Astrocyte of the cerebellum (primary cell): Measurements from ENCODE around the gene GPR61.

Experiments used
- DNase-seq: peaks from one replicate; pipeline ENCODE4 v3.0.0-alpha.2; 2011; ENCODE audit warnings: low read depth
- H3K4me3 ChIP-seq: 2 replicates; pipeline ENCODE4 v1.5.1; 2011; ENCODE audit warnings: mild to moderate bottlenecking, low read depth, low read length, moderate library complexity
- CTCF ChIP-seq: IDR thresholded peaks from 2 replicates; pipeline ENCODE4 v1.5.1; 2012; ENCODE audit warnings: low read length, low read depth, moderate library complexity, mild to moderate bottlenecking; ENCODE audit errors: missing control alignments
- in situ Hi-C: cut with HindIII; loops from 2 replicates; pipeline ENCODE4 v1.10.0; 2017; ENCODE audit warnings: low sequenced_read_pairs

Gene GPR61

GRCh38 chr1:109517337-109517736 lies 22.3 kb upstream of the GPR61 start:
- no peak overlapping the region for H3K4me3 ChIP-seq
- DNase-seq: no peak
- no peak for TF ChIP-seq CTCF
- in situ Hi-C loops: no loop called here

- no peak overlapping the region for H3K4me3 ChIP-seq
- TF ChIP-seq CTCF: no peak
- in situ Hi-C loops: no loop called here
- DNase-seq: no peak
Observed at GRCh38 chr1:109521002-109521951, 18.4 kb upstream of the GPR61 start.

DNA sequence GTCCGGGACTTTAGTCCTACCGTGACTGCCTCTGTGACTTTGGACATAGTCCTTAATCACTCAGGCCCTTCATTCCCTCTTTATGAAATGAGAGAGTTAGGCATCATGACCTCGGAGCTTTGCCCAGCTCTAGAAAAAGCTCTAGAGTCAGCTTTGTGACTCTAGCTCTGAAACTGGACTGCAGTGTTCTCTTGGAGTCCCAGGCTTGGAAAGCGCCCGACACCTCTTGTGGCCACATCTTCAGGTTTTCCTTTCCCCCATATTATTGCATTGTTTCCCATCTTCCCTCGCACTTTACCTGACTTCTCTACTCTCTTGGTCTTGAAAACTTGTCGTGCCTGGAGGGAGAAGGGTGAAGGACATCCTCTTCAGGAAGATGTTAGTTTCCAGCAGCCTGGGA lies 17.6 kb upstream of the GPR61 start:
- no peak for TF ChIP-seq CTCF
- H3K4me3 ChIP-seq: no peak overlapping the region
- in situ Hi-C loops: no loop called here
- DNase-seq: no peak

- H3K4me3 ChIP-seq: no peak overlapping the region
- peak; percentile 60 for DNase-seq
- in situ Hi-C loops: no loop called here
- no peak for TF ChIP-seq CTCF
Observed at GRCh38 chr1:109523706-109524105, 16.0 kb upstream of the GPR61 start.

DNA sequence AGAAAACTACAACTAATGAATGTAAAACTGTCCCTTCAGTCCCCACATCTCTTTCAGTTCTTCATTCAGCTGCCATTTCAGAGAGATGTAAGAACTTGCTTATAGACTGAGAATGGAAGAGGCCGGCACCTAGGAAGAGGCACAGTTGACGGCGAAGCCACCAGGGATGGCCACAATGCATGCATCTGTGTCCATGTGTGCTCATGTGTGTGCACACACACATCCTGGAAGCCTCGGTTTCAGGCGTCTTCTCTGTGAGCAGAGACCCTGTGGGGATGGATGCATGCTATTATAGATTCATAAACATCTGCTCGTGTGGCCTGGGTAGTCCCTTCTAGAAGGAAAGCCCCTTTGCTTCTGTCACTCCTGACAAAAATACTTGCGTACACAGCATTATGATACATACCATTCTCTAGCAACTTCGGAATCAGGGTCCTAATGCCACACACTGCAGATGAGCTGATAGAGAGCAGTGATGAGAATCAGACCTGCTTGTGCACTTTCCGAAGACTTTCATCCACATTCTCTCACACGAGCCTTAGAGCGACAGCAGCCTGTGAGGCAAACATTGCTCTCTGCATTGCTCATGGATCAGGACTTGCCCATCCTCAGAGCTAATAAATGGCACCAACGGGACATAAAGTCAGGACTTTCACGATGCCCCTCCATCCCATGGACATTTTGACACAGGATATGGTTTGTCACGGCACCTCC lies 12.4 kb upstream of the GPR61 start:
- H3K4me3 ChIP-seq: no peak overlapping the region
- no peak for TF ChIP-seq CTCF
- in situ Hi-C loops: no loop called here
- no peak for DNase-seq

DNA sequence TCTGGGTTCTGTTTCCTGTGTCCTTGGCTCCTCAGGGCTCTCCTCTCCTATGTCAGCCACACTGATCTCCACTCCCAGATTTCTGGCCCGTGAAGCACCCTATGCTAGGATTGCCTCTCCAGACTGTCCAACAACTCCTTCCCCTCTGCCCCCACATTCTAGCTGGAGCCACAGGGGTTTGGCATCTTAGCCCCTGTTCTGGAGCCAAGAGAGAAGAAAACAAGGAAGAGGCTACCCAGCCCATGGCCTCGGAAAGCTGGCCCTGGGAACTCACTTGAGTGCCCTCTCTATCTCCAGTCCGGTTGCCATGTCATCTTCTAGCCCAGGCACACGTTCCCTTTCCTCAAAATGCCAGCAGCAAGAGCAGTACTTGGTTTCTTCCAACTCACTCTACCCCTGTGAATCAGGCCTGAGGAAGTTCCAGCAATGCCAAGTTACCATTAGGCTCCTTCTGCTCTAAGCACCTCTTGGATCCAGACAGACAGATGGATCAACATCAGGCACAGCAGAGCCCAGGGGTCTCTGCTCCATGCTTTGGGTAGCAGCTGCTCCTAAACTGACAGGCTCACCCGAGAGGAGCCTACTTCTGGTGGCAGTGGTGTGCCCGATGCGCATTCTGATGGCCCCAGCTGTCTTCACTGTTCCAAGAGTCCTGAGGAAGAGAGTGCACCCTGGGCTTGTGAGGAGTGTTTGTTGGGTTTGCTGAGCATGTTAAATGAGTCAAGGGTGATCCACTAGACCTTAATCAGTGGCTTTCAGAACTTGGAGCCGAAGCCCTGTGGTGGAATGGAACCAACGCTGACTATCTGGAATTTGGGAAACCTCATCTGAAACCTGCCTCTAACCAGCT lies 11.6 kb upstream of the GPR61 start:
- no peak for DNase-seq
- in situ Hi-C loops: no loop called here
- TF ChIP-seq CTCF: no peak
- H3K4me3 ChIP-seq: no peak overlapping the region
